D721Med (cell line): ENCODE results near the gene SGCA.

Experiments
- DNase-seq: peaks from one replicate; pipeline ENCODE4 v3.0.0; 2011; ENCODE audit warnings: low spot score; ENCODE audit not compliant: insufficient read length
- FAIRE-seq: peaks from 2 replicates; lab custom pipeline; 2011; peaks lifted over from hg19 to GRCh38; lab: Jason Lieb, UNC
- CTCF ChIP-seq: IDR thresholded peaks from 2 replicates; pipeline ENCODE4 v1.5.1; 2012; ENCODE audit warnings: mild to moderate bottlenecking, control low read depth; ENCODE audit not compliant: insufficient read depth; ENCODE audit errors: missing control alignments

SGCA gene

GRCh38 chr17:50143461-50144176 lies 22.2 kb upstream of the SGCA start:
- FAIRE-seq (no peak), DNase-seq (no peak)
- TF ChIP-seq CTCF: no peak

- FAIRE-seq (no peak), DNase-seq (no peak)
- no peak for TF ChIP-seq CTCF
These were observed 21.4 kb upstream of the SGCA start for GRCh38 chr17:50144355-50144754.

GRCh38 chr17:50144845-50145531 lies 20.8 kb upstream of the SGCA start:
- no peak for TF ChIP-seq CTCF
- no peak for FAIRE-seq
- DNase-seq: no peak

GRCh38 chr17:50145532-50146229 lies 20.1 kb upstream of the SGCA start:
- FAIRE-seq: no peak
- no peak for DNase-seq
- TF ChIP-seq CTCF: no peak

GRCh38 chr17:50146230-50146926 lies 19.4 kb upstream of the SGCA start:
- FAIRE-seq: no peak
- TF ChIP-seq CTCF: no peak
- DNase-seq: no peak

- FAIRE-seq (no peak), DNase-seq (no peak)
- no peak for TF ChIP-seq CTCF
These were observed 18.7 kb upstream of the SGCA start for GRCh38 chr17:50146927-50147665.
